ENCODE data around the gene DYNC2LI1.

DNA sequence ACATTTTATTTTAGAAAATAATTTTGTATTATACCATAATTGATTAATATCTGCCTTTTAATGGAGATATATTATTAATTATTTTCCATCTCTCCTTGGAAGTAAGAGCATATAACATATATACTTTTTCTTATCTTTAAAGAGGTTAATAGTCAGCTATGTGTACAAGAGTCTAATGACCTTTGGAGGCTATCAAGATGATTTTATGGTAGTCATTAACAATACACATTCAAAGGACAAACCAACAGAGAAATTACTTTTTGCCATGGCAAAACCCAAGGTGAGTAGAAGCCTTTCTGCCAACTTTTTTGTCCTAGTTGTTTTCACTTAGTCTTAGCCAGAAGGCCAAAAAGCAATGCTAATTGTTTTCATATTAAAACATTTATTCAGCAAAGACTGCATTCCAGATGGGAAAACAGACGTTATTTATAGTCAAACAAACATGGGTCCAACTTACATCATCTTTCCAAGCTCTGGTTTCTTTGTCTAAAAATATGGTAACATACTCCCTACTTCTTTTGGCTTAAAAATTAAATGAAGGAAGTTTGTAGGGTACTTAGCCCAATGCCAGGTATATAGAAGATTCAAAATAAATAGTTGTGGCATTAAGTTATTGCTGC is 9.6 kb upstream of the DYNC2LI1 start:
- no peak for TF ChIP-seq CTCF (IDR thresholded peaks at IDR 0.05; ENCODE audit: borderline replicate concordance, extremely low read depth, low read length, poor library complexity, severe bottlenecking)
- no peak for TF ChIP-seq EZH2 (IDR thresholded peaks at IDR 0.05; ENCODE audit: borderline replicate concordance, low read depth, low read length, severe bottlenecking)
